PC-3 (cell line): ENCODE data around the gene PATE4.

Source experiments
- CTCF ChIP-seq: fragments of 300-600 bp; sonication (generic); conservative IDR thresholded peaks from 2 replicates; pipeline ENCODE4 v1.5.1; 2017; ENCODE audit warnings: antibody characterized with exemption, low read depth, mild to moderate bottlenecking, low read length
- EZH2 ChIP-seq: fragments of 300-600 bp; sonication (generic); IDR thresholded peaks from one replicate; pipeline ENCODE4 v1.6.1; 2017; ENCODE audit warnings: antibody characterized with exemption, mild to moderate bottlenecking, low read length; ENCODE audit not compliant: unreplicated experiment
- EZH2phosphoT487 ChIP-seq: fragments of 300-600 bp; sonication (generic); IDR thresholded peaks from 2 replicates; pipeline ENCODE4 v1.6.1; 2018; ENCODE audit warnings: mild to moderate bottlenecking, antibody characterized with exemption, low read length, borderline replicate concordance

DNA sequence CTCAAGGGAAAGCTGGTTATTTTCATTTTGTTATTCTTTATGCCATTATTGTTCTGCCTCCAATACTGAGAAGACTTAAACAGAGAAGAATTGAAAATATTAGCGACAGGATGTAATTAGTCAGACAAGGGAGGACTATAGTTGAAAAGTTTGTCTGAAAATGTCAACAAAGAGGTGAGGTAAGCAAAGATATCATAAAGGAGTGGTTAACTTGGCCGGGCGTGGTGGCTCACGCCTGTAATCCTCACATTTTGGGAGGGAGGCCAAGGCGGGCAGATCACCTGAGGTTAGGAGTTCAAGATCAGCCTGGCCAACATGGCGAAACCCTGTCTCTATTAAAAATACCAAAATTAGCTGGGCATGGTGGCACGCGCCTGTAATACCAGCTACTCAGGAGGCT is 50.3 kb downstream of the PATE4 start:
- TF ChIP-seq CTCF (no peak), EZH2 (no peak), EZH2phosphoT487 (no peak)
